K562 (cell line): ENCODE measurements around the gene PGPEP1. TPM values are rescaled to one million over a fixed set of nuclear protein-coding genes. Genes with fewer than 3 reads are reported as not detected.
A peak's percentile ranks its signal among the peaks of the same experiment; 100 is the strongest.

Experiments
- PURB ChIP-seq: sonication (generic); formaldehyde crosslinking; IDR thresholded peaks from 2 replicates; pipeline ENCODE4 v1.9.0; 2021; ENCODE audit warnings: low read depth, mild to moderate bottlenecking, missing genetic modification reagents
- SAFB2 ChIP-seq: fragments of 200-400 bp; formaldehyde crosslinking; IDR thresholded peaks from 2 replicates; pipeline ENCODE4 v1.6.1; 2018; ENCODE audit warnings: borderline replicate concordance, low read length, low read depth, moderate library complexity; ENCODE audit not compliant: severe bottlenecking
- ZFPM2 ChIP-seq: fragments of 250-450 bp; sonication (Bioruptor Pico); IDR thresholded peaks from 2 replicates; pipeline ENCODE4 v1.5.1; 2022; ENCODE audit warnings: mild to moderate bottlenecking
- polyA plus RNA-seq, 8 experiments: library from polyadenylated mRNA; depleted of rRNA in 4 of 8; stranded (reverse) in 5 of 8; unstranded in 3 of 8; fragments of >200 nt; fragmentation: Nextera tagmentation in 2 of 8; fragmentation: Illumina TruSeq in 1 of 8; extraction: Ambion mirVana in 2 of 8; extraction: Trizol in 1 of 8; gene quantifications; 2 replicates each; pipeline versions ENCODE4 v1.2.1 to v1.2.3, GENCODE V29; 2011 to 2014; ENCODE audit warnings: inconsistent platforms in 1 of 8, missing spikeins in 1 of 8
- total RNA-seq, 7 experiments: library from RNA; depleted of rRNA in 6 of 7; stranded (reverse); fragments of >200 nt in 6 of 7; fragmentation: Illumina TruSeq in 2 of 7; extraction: Trizol in 2 of 7; gene quantifications; 2 replicates each; pipeline versions ENCODE4 v1.2.1 to v1.2.3, GENCODE V29; 2011 to 2021; ENCODE audit warnings: low replicate concordance in 1 of 7
- TF ChIP-seq, protein P1 (sequence below): sonication (generic); formaldehyde crosslinking; IDR thresholded peaks from 2 replicates; pipeline ENCODE4 v1.8.0; 2023; ENCODE audit warnings: mild to moderate bottlenecking, missing genetic modification reagents
- TF ChIP-seq, protein P2 (sequence below): fragments of 200-800 bp; sonication (Bioruptor generic); IDR thresholded peaks from 2 replicates; pipeline ENCODE4 v1.6.1; 2016; ENCODE audit warnings: missing genetic modification characterization, missing compliant biosample characterization
- TF ChIP-seq, protein P3 (sequence below), 2 experiments: fragments of 450-650 bp; IDR thresholded peaks; 2 replicates each; pipeline ENCODE4 v1.6.1; 2018; ENCODE audit warnings: mild to moderate bottlenecking in 2 of 2, low read depth in 1 of 2; ENCODE audit not compliant: partially characterized antibody in 2 of 2
- TF ChIP-seq, protein P4 (sequence below): fragments of 450-650 bp; formaldehyde crosslinking; IDR thresholded peaks from 2 replicates; pipeline ENCODE4 v1.4.0; 2022; ENCODE audit warnings: missing genetic modification characterization
- TF ChIP-seq, protein P5 (sequence below): sonication (generic); formaldehyde crosslinking; IDR thresholded peaks from 2 replicates; pipeline ENCODE4 v1.8.0; 2022; ENCODE audit warnings: mild to moderate bottlenecking, missing genetic modification reagents

The PGPEP1 gene
- total and polyA plus RNA-seq, 9 of the 15 experiments (the other 6 are each of a cell fraction or from before 2014, with no cell fraction given), result 10.0 to 69.6 (median 33.5) TPM

DNA sequence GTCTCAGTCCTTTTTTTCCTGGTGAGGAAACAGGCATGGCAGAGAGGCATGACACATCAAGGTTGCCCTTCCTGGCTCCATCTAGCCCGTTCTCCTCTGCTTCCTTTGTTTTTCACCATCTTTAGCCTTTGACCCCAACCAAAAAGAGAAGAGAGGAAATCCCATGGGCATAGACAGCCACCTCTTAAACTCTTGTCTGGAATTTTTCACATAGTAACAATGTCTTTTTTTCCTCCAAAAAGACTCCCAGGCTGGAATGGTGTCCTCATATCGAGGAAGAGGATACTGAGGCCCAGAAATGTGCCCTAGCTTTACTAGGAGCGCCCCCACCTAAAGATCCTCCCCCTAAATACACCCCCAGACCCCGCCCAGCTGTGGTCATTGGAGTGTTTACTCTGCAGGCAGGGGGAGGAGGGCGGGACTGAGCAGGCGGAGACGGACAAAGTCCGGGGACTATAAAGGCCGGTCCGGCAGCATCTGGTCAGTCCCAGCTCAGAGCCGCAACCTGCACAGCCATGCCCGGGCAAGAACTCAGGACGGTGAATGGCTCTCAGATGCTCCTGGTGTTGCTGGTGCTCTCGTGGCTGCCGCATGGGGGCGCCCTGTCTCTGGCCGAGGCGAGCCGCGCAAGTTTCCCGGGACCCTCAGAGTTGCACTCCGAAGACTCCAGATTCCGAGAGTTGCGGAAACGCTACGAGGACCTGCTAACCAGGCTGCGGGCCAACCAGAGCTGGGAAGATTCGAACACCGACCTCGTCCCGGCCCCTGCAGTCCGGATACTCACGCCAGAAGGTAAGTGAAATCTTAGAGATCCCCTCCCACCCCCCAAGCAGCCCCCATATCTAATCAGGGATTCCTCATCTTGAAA, 45.5 kb downstream of the PGPEP1 start, which contains the start of gene GDF15 (continued):
- TF ChIP-seq, protein P1, sequence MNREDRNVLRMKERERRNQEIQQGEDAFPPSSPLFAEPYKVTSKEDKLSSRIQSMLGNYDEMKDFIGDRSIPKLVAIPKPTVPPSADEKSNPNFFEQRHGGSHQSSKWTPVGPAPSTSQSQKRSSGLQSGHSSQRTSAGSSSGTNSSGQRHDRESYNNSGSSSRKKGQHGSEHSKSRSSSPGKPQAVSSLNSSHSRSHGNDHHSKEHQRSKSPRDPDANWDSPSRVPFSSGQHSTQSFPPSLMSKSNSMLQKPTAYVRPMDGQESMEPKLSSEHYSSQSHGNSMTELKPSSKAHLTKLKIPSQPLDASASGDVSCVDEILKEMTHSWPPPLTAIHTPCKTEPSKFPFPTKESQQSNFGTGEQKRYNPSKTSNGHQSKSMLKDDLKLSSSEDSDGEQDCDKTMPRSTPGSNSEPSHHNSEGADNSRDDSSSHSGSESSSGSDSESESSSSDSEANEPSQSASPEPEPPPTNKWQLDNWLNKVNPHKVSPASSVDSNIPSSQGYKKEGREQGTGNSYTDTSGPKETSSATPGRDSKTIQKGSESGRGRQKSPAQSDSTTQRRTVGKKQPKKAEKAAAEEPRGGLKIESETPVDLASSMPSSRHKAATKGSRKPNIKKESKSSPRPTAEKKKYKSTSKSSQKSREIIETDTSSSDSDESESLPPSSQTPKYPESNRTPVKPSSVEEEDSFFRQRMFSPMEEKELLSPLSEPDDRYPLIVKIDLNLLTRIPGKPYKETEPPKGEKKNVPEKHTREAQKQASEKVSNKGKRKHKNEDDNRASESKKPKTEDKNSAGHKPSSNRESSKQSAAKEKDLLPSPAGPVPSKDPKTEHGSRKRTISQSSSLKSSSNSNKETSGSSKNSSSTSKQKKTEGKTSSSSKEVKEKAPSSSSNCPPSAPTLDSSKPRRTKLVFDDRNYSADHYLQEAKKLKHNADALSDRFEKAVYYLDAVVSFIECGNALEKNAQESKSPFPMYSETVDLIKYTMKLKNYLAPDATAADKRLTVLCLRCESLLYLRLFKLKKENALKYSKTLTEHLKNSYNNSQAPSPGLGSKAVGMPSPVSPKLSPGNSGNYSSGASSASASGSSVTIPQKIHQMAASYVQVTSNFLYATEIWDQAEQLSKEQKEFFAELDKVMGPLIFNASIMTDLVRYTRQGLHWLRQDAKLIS (CRISPR knock-in tag), result peak; percentile 99
- TF ChIP-seq, protein P2, sequence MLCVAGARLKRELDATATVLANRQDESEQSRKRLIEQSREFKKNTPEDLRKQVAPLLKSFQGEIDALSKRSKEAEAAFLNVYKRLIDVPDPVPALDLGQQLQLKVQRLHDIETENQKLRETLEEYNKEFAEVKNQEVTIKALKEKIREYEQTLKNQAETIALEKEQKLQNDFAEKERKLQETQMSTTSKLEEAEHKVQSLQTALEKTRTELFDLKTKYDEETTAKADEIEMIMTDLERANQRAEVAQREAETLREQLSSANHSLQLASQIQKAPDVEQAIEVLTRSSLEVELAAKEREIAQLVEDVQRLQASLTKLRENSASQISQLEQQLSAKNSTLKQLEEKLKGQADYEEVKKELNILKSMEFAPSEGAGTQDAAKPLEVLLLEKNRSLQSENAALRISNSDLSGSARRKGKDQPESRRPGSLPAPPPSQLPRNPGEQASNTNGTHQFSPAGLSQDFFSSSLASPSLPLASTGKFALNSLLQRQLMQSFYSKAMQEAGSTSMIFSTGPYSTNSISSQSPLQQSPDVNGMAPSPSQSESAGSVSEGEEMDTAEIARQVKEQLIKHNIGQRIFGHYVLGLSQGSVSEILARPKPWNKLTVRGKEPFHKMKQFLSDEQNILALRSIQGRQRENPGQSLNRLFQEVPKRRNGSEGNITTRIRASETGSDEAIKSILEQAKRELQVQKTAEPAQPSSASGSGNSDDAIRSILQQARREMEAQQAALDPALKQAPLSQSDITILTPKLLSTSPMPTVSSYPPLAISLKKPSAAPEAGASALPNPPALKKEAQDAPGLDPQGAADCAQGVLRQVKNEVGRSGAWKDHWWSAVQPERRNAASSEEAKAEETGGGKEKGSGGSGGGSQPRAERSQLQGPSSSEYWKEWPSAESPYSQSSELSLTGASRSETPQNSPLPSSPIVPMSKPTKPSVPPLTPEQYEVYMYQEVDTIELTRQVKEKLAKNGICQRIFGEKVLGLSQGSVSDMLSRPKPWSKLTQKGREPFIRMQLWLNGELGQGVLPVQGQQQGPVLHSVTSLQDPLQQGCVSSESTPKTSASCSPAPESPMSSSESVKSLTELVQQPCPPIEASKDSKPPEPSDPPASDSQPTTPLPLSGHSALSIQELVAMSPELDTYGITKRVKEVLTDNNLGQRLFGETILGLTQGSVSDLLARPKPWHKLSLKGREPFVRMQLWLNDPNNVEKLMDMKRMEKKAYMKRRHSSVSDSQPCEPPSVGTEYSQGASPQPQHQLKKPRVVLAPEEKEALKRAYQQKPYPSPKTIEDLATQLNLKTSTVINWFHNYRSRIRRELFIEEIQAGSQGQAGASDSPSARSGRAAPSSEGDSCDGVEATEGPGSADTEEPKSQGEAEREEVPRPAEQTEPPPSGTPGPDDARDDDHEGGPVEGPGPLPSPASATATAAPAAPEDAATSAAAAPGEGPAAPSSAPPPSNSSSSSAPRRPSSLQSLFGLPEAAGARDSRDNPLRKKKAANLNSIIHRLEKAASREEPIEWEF, result peak; percentile 45; the same call in 1 of the 2 replicates
- TF ChIP-seq ZFPM2 (CRISPR knock-in tag) (no peak), PURB (CRISPR knock-in tag) (no peak), SAFB2 (no peak)
- TF ChIP-seq, protein P3, sequence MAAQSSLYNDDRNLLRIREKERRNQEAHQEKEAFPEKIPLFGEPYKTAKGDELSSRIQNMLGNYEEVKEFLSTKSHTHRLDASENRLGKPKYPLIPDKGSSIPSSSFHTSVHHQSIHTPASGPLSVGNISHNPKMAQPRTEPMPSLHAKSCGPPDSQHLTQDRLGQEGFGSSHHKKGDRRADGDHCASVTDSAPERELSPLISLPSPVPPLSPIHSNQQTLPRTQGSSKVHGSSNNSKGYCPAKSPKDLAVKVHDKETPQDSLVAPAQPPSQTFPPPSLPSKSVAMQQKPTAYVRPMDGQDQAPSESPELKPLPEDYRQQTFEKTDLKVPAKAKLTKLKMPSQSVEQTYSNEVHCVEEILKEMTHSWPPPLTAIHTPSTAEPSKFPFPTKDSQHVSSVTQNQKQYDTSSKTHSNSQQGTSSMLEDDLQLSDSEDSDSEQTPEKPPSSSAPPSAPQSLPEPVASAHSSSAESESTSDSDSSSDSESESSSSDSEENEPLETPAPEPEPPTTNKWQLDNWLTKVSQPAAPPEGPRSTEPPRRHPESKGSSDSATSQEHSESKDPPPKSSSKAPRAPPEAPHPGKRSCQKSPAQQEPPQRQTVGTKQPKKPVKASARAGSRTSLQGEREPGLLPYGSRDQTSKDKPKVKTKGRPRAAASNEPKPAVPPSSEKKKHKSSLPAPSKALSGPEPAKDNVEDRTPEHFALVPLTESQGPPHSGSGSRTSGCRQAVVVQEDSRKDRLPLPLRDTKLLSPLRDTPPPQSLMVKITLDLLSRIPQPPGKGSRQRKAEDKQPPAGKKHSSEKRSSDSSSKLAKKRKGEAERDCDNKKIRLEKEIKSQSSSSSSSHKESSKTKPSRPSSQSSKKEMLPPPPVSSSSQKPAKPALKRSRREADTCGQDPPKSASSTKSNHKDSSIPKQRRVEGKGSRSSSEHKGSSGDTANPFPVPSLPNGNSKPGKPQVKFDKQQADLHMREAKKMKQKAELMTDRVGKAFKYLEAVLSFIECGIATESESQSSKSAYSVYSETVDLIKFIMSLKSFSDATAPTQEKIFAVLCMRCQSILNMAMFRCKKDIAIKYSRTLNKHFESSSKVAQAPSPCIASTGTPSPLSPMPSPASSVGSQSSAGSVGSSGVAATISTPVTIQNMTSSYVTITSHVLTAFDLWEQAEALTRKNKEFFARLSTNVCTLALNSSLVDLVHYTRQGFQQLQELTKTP (IDR thresholded peaks at IDR 0.05; ENCODE audit: low read depth in 1 of 2, partially characterized antibody in 2 of 2), result peak; percentile 83 to 94
- TF ChIP-seq, protein P4, sequence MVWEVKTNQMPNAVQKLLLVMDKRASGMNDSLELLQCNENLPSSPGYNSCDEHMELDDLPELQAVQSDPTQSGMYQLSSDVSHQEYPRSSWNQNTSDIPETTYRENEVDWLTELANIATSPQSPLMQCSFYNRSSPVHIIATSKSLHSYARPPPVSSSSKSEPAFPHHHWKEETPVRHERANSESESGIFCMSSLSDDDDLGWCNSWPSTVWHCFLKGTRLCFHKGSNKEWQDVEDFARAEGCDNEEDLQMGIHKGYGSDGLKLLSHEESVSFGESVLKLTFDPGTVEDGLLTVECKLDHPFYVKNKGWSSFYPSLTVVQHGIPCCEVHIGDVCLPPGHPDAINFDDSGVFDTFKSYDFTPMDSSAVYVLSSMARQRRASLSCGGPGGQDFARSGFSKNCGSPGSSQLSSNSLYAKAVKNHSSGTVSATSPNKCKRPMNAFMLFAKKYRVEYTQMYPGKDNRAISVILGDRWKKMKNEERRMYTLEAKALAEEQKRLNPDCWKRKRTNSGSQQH (CRISPR knock-in tag), result no peak
- TF ChIP-seq, protein P5, sequence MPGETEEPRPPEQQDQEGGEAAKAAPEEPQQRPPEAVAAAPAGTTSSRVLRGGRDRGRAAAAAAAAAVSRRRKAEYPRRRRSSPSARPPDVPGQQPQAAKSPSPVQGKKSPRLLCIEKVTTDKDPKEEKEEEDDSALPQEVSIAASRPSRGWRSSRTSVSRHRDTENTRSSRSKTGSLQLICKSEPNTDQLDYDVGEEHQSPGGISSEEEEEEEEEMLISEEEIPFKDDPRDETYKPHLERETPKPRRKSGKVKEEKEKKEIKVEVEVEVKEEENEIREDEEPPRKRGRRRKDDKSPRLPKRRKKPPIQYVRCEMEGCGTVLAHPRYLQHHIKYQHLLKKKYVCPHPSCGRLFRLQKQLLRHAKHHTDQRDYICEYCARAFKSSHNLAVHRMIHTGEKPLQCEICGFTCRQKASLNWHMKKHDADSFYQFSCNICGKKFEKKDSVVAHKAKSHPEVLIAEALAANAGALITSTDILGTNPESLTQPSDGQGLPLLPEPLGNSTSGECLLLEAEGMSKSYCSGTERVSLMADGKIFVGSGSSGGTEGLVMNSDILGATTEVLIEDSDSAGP (CRISPR knock-in tag), result peak; percentile 76
